Activated T-cell treated with anti-CD3 and anti-CD28 coated beads for 24 hours (primary cell): ENCODE measurements around the gene GREB1L.

Experiments used
- DNase-seq: peaks from one replicate; pipeline ENCODE4 v3.0.0-alpha.2; 2020; ENCODE audit warnings: low read depth

GREB1L gene

DNA sequence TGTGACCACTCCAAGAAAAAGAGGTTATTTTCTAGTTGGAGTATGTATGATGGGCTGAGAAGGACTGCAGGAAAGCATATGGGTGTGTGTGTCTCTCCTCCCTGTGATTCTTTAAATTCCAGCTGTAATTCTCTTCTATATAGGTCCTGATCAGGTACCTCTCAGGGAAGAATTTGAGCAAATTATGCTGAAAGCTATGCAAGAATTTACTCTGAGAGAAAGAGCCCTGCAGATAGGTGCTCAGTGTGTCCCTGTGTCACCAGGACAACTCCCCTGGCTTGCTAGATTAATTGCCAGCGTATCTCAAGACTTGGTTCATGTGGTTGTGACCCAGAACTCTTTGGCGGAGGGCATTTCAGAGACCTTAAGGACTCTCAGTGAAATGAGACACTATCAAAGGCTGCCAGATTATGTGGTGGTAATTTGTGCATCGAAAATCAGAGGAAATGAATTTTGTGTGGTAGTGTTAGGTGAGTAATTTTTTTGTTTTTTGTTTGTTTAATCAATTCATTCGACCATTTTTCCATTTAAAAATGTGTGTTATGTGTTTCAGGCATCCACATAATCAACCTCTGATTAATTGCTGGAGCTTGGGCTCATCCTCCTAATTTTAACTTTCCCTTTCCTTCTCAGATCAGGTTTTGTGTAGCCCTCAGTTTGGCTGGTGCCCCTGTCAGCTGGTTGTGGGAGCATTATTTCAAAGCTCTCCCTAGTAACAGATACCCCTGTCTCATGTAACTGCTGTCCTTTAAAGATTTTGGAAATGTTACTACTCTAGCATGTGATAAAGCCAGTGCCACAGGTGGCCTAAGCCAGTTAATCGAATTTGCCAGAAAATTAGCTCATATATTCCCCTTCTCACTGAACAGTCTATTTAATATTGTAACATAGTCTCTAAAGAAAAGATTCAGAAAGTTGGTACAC, 207.6 kb downstream of the GREB1L start:
- no peak for DNase-seq

DNA sequence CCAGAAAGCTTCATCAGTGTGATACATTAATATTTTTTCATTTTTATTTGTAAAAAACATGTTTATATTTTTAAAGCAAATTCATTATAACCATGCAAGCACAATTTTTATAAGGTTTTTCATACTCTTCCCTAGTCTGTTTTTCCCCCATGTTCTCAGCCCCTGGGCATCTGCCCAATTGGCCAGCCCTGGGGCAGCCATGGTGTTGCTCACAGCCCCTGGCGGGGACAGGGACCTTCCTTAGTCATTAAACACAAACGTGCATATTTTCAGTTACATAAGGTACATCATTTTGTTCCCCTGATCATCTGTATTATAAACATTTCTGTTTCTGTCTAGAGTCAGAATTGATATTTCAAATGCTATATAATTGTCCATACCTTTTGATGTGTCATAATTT, 208.5 kb downstream of the GREB1L start:
- no peak for DNase-seq

GRCh38 chr18:21450913-21451312, 208.9 kb downstream of the GREB1L start:
- DNase-seq = no peak

- no peak for DNase-seq
Measured at GRCh38 chr18:21451851-21452250, 209.8 kb downstream of the GREB1L start.

- DNase-seq = no peak
Measured at GRCh38 chr18:21452276-21452780, 210.3 kb downstream of the GREB1L start.

DNA sequence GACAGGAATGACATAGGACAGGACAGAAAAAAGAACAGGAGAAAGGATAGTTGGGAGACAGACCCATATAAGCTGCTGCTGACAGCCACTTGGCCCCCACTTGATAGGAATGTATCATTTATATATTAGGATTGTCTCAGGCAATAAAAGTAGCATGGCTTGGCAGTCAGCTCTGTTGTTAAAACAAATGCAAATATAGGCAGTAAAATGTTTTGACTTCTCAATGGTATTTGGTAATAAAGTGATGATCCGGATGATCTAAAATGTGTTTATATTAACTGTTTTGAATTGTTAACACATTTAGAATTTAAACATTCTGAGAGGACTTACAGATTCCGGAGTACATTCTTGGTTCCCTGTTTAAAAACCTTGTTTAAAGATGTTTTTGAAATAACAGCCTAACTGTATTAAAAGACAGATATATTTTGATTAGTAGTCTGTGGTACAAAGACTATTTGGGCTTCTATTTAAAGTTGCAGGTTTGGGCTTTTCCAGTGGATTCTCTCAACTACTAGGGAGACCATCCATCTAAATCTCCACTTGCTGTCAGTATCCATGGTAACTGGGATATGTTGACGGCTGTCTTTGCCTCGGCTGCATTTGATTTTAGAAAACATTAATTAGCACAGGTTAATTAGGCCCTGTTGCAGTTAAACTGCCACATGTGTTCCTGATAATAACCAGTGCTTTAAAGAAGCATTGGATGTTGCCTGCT, 210.9 kb downstream of the GREB1L start:
- DNase-seq = no peak

DNA sequence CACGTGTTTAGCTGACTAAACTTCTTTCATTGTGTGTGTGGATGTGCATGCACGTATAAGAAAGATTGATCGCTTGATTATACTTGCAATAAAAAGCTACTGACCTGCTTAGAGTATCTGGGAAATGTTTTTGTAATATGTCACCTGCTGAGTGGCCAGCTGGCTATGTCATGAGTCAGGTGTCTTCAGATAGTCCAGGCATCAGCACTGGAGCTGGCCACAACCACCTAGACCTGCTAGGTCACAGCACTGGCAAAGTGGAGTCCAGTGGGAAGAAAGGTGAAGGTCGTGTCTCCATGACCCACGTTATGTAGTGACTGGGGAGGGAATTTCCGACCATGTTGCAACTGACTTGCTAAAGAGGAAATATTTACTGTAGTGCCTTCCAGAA, 211.5 kb downstream of the GREB1L start:
- no peak for DNase-seq

GRCh38 chr18:21454725-21455124, 212.7 kb downstream of the GREB1L start:
- no peak for DNase-seq

DNA sequence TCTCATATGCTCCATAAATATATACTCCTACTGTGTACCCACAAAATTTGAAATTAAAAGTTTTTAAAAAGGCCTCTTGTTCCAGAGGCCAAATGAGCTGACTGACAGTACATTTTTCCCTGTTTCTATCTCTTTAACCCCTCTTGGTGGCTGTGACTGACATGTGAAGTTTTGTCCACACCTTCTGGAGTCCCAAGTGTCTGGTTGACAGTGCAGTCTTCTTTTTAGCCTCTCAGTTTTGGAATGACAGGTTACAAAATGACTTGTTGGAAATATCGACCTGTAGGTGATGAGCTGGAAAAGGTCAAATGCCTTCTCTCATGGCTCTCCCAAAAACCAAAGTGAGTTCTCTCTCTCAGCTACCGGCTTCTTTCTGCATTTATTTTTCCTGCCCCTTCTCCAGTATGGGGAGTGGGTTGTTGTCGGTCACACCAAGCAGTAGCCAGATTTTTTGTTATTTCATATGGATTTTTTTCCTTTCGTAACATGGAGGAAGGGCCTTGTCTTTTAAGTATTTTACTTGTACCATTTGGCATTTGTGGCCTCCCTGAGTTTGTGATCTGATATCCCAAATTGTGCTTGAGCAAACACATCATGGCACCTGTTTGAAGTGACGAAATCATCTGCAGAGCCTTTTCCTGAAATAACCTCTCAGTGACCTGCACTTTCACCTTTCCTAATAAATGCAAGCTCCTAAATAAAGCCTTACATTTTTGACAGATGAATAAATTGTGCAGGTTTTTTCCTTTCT, 214.6 kb downstream of the GREB1L start:
- DNase-seq = no peak

DNA sequence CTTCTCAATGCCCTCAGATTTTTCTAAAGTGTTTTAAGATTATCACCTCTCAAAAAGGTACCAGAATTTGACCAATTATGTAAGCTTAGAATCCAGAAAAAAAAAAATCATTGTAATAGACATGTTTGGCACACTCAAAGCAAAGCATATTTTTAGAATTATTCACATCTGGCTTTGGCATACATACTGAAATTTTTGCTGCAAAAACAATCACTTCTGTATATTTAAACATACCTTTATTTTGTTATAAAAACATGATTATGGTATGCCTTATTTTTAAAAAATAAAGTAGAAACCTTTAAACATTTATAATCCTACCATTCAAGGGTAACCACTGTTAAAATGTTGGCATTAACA, 215.1 kb downstream of the GREB1L start:
- no peak for DNase-seq

- DNase-seq = no peak
Measured at GRCh38 chr18:21458310-21458709, 216.3 kb downstream of the GREB1L start.

GRCh38 chr18:21458788-21459187, 216.8 kb downstream of the GREB1L start:
- no peak for DNase-seq

DNA sequence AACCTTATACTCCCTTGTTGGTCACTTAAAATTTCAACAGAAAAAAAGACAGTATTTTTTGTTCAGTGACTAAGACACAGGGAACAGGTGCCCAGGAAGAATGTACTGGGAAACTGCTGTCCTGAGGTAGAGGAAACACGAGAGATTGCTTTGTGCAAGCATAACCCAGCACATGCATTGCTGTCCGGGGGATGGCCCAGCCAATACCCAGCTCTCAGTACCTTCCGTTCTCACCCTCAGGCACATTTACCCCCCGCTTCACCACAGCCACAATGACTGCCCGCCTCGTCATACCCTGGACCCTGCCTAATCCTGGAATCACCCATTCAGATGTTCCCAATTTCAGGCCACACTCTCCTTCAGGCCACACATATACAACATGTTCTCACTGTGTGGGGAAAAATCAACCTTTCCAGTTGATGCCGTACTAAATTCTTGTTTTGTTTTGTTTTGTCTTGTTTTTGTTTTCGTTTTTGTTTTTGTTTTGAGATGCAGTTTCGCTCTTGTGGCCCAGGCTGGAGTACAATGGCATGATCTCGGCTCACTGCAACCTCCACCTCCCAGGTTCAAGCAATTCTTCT, 217.8 kb downstream of the GREB1L start:
- DNase-seq = no peak

DNA sequence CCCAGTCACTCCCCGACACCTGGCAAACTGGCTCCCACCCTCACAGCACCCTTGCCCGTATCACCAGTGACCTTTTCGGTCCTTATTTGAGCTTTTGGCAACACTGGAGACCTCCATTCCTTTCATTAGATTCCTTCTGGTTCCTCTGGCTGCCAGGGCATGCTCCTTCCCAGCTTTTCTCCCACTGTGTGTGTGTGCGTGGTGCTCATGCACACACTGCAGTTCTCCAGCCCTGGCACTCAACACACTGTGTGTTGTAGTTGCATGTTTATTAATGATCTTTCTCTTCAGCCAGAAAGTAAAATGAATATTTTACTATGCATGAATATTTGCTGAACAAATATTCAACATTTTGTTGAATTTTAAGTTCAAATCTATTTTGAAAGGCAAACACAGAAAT, 219.4 kb downstream of the GREB1L start:
- no peak for DNase-seq

DNA sequence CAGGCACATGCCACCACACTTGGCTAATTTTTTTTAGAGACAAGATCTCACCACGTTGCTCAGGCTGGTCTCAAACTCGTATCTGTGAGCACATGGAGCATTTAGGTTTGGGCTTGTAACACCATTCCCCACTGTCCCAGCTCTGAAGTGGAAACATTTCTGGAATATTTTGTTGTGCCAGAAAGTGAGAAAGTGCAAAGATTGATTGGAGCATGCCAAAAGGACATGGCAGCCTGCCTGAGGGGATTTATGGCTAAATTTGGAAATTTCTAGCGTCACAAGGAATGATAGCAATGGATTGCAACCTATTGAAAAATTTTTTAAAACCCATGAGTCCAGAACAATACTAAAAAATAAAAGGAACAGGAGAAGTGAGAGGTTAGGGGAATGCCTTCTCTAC, 221.7 kb downstream of the GREB1L start:
- DNase-seq = no peak

DNA sequence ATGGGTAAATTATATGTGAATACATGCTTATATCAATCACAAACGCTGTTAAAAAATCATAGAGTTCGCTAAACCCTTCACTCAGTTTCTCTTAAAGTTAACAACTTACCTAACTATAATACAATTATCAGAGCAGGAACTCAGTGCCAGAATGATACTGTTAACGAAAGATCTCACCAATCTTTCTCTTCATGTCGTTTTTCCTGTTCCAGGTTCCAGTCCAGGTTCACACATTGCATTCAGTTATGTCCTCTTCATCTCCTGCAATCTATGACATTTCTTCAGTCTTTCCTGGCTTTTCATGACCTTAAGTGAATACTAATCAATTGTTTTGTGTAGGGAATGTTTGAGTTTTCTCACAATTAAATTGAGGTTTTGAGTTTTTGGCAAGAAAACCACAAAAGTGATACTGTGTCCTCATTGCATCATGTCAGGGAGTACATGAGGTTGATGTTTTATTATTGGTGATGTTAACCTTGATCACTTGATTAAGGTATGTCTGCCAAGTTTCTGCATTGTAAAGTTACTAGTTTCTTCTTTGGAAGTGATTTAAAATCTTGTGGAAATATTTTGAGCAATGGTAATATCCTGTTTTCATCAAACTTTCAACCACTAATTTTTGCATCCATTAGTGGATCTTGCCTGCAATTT, 226.6 kb downstream of the GREB1L start:
- DNase-seq = no peak

GRCh38 chr18:21472741-21473140, 230.7 kb downstream of the GREB1L start:
- DNase-seq = no peak

- no peak for DNase-seq
Measured at GRCh38 chr18:21474621-21475020, 232.6 kb downstream of the GREB1L start.

- DNase-seq = no peak
Measured at GRCh38 chr18:21479721-21480120, 237.7 kb downstream of the GREB1L start.

DNA sequence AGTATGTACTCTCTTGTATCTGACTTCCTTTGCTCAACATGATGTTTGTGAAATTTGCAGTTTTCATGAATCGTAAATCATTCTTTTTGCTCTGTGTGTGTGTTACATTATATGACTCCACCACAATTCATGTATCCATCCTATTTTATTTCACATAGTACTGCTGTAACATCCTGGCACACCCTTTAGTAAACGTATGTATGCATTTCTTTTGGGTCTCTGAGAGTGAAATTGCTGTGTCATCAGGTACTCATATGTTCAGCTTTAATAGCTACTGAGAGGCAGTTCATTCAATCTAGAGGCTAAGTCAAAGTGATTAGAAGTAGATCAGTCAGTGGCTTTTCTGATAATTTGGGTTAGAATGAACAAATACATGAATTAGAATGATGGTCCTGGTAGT, 239.7 kb downstream of the GREB1L start:
- DNase-seq = no peak

GRCh38 chr18:21483051-21483450, 241.0 kb downstream of the GREB1L start:
- DNase-seq = no peak
